Naive thymus-derived CD8-positive, alpha-beta T cell (primary cell): ENCODE data around the gene CEP55. TPM values are rescaled to one million over a fixed set of nuclear protein-coding genes. Genes with fewer than 3 reads are reported as not detected.
"Not testable (repeated sequence)": the region's sequence is repeated elsewhere in the genome, so short reads cannot be mapped to it uniquely, and the experiment has no call there.

ENCODE experiments used
- ATAC-seq, 2 donors: fragments of 150-1000 bp; cut with Tn5 transposase in 1 of 2; sonication (Bioruptor Pico), chemical (Tn5 transposase) in 1 of 2; 1 replicate in 1 of 2; 2 replicates in 1 of 2; pipeline ENCODE4 v1.10.0; 2021; ENCODE audit warnings: mild to moderate bottlenecking in 2 of 2, moderate library complexity in 2 of 2
- POLR2A ChIA-PET: fragments of 350-600 bp; sonication (Branson Sonifier 250); formaldehyde crosslinking; loops from one replicate; lab custom pipeline; 2021; ENCODE audit warnings: antibody characterized with exemption; lab: Charles Lee
- DNase-seq, 10 donors: peaks; one replicate each; pipeline versions ENCODE4 v3.0.0 to v3.0.0-alpha.2; 2020 to 2022
- H3K27ac Mint-ChIP-seq, 10 donors: one replicate each; pipeline ENCODE4 v1.8.0; 2020 to 2022; ENCODE audit warnings: mild to moderate bottlenecking in 10 of 10, mixed read lengths in 10 of 10, moderate library complexity in 4 of 10, inconsistent platforms in 1 of 10
- H3K27me3 Mint-ChIP-seq, 5 donors: one replicate each; pipeline ENCODE4 v1.8.0; 2021 to 2022; ENCODE audit warnings: mixed read lengths in 5 of 5
- H3K36me3 Mint-ChIP-seq, 3 donors: one replicate each; pipeline ENCODE4 v1.8.0; 2020 to 2022; ENCODE audit warnings: mixed read lengths in 3 of 3, mild to moderate bottlenecking in 2 of 3, inconsistent platforms in 1 of 3
- H3K4me1 Mint-ChIP-seq, 4 donors: one replicate each; pipeline ENCODE4 v1.8.0; 2021 to 2022; ENCODE audit warnings: mixed read lengths in 4 of 4
- H3K4me3 Mint-ChIP-seq, 10 donors: one replicate each; pipeline ENCODE4 v1.8.0; 2020 to 2022; ENCODE audit warnings: mild to moderate bottlenecking in 10 of 10, mixed read lengths in 10 of 10, moderate library complexity in 6 of 10, inconsistent platforms in 1 of 10
- H3K9me3 Mint-ChIP-seq, 9 donors: one replicate each; pipeline ENCODE4 v1.8.0; 2020 to 2022; ENCODE audit warnings: mixed read lengths in 9 of 9, mild to moderate bottlenecking in 3 of 9, inconsistent platforms in 1 of 9, moderate library complexity in 1 of 9
- polyA plus RNA-seq, 3 donors: library from polyadenylated mRNA; unstranded; fragments of 300-500 nt; fragmentation: Illumina TruSeq; gene quantifications; one replicate each; pipeline ENCODE4 v1.2.3, GENCODE V29; 2021
- total RNA-seq, 8 experiments: library from RNA in 2 of 8; stranded (reverse) in 2 of 8; gene quantifications; one replicate each; pipeline ENCODE4 v1.2.3 and lab custom pipeline; 2021 to 2026

Gene CEP55
- total and polyA plus RNA-seq, 5 experiments from 2014 or later, result not detected

GRCh38 chr10:93535293-93535692, 38.9 kb downstream of the CEP55 start:
- DNase-seq, result no peak
- POLR2A ChIA-PET, result no interaction called here
- no peak for ATAC-seq
- no peaks in the 10 kb centered on the region for H3K4me1 Mint-ChIP-seq
- no peak overlapping the region for H3K27ac Mint-ChIP-seq
- H3K4me3 Mint-ChIP-seq, result no peak overlapping the region
- peaks cover 12 to 28% (median 20%) of the 10 kb centered on the region in 5 donors for H3K27me3 Mint-ChIP-seq
- no peaks in the 10 kb centered on the region for H3K36me3 Mint-ChIP-seq
- no peaks in the 10 kb centered on the region for H3K9me3 Mint-ChIP-seq

GRCh38 chr10:93540871-93541270, 44.5 kb downstream of the CEP55 start:
- peaks cover 11 to 24% (median 14%) of the 10 kb centered on the region in 5 donors for H3K27me3 Mint-ChIP-seq
- H3K27ac Mint-ChIP-seq, H3K9me3 Mint-ChIP-seq, ATAC-seq, H3K4me1 Mint-ChIP-seq, POLR2A ChIA-PET, H3K4me3 Mint-ChIP-seq, DNase-seq, H3K36me3 Mint-ChIP-seq: not testable (repeated sequence)

DNA sequence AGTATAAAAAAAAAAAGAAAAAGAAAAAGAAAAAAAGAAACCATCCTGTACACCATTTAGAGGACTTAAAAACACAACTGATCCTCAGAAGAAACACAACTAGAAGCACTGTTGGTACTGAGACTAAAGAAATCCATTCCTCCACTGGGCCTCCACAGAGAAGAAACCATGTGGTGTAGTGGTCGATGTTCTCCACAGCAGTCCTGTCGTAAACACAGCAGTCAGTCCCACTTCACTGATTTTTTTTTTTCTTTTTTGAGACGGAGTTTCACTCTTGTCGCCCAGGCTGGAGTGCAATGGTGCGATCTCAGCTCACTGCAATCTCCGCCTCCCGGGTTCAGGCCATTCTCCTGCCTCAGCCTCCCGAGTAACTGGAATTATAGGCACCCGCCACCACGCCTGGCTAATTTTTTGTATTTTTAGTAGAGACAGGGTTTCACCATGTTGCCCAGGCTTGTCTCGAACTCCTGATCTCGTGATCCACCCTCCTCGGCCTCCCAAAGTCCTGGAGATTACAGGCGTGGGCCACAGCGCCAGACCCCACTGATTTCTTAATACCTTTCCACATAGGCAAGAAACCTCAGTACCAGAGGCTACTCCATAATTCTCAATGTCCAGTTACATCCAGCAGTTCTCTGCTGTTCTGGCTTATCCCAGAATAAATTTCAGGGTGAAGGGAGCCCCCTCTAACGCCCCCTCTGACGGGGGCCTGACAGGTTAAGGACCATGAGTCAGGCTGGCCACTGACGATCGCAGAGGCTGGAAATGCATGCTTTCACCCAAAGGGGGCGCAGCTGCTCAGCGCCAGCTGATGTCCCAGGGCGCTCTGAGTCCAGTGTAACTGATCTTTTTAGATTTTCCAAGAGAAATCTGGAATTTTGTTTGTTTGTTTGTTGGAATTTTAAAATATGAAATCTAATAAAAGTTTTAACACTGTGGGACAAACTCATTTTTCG, 45.3 kb downstream of the CEP55 start:
- Mint-ChIP-seq H3K4me1 (no peaks in the 10 kb centered on the region), H3K4me3 (no peak overlapping the region), H3K9me3 (peaks cover 0 to 2% (median 0%) of the 10 kb centered on the region in 9 donors), H3K27me3 (peaks cover 7 to 16% (median 14%) of the 10 kb centered on the region in 5 donors), H3K36me3 (no peaks in the 10 kb centered on the region), H3K27ac (no peak overlapping the region)
- ATAC-seq, result no peak
- POLR2A ChIA-PET, result no interaction called here
- DNase-seq, result no peak

- no peak overlapping the region for H3K4me3 Mint-ChIP-seq
Observed at GRCh38 chr10:93542358-93542791, 46.0 kb downstream of the CEP55 start.

GRCh38 chr10:93546995-93547394, 50.6 kb downstream of the CEP55 start:
- H3K27ac Mint-ChIP-seq, H3K9me3 Mint-ChIP-seq, H3K36me3 Mint-ChIP-seq, H3K4me3 Mint-ChIP-seq, ATAC-seq, POLR2A ChIA-PET, H3K4me1 Mint-ChIP-seq, DNase-seq: not testable (repeated sequence)
- peaks cover 0 to 12% (median 5%) of the 10 kb centered on the region in 5 donors for H3K27me3 Mint-ChIP-seq

More at GRCh38 chr10:93542358-93542791, 46.0 kb downstream of the CEP55 start:
- ATAC-seq (no peak), DNase-seq (no peak)
- H3K4me1 Mint-ChIP-seq, result no peaks in the 10 kb centered on the region
- peak overlapping the region in 1 of 10 donors; percentile 29 for H3K27ac Mint-ChIP-seq
- POLR2A ChIA-PET, result no interaction called here
- H3K27me3 Mint-ChIP-seq, result peaks cover 7 to 14% (median 12%) of the 10 kb centered on the region in 5 donors
- no peaks in the 10 kb centered on the region for H3K36me3 Mint-ChIP-seq
- H3K9me3 Mint-ChIP-seq, result peaks cover 0 to 2% (median 0%) of the 10 kb centered on the region in 9 donors

- Mint-ChIP-seq H3K4me3 (no peak overlapping the region), H3K27ac (no peak overlapping the region), H3K27me3 (peaks cover 0 to 12% (median 5%) of the 10 kb centered on the region in 5 donors), H3K36me3 (no peaks in the 10 kb centered on the region), H3K4me1 (no peaks in the 10 kb centered on the region), H3K9me3 (peaks cover 0 to under 1% (median 0%) of the 10 kb centered on the region in 9 donors)
- POLR2A ChIA-PET, result no interaction called here
- ATAC-seq, result no peak
- no peak for DNase-seq
Observed at GRCh38 chr10:93547522-93547921, 51.1 kb downstream of the CEP55 start.

- ATAC-seq, result no peak
- H3K9me3 Mint-ChIP-seq, result no peaks in the 10 kb centered on the region
- H3K4me1 Mint-ChIP-seq, result no peaks in the 10 kb centered on the region
- POLR2A ChIA-PET, result no interaction called here
- no peaks in the 10 kb centered on the region for H3K36me3 Mint-ChIP-seq
- no peak overlapping the region for H3K27ac Mint-ChIP-seq
- H3K27me3 Mint-ChIP-seq, result peaks cover 0 to 12% (median 6%) of the 10 kb centered on the region in 5 donors
- peak overlapping the region in 1 of 10 donors; percentile 14 for H3K4me3 Mint-ChIP-seq
- no peak for DNase-seq
Observed at GRCh38 chr10:93548376-93549071, 52.1 kb downstream of the CEP55 start.

DNA sequence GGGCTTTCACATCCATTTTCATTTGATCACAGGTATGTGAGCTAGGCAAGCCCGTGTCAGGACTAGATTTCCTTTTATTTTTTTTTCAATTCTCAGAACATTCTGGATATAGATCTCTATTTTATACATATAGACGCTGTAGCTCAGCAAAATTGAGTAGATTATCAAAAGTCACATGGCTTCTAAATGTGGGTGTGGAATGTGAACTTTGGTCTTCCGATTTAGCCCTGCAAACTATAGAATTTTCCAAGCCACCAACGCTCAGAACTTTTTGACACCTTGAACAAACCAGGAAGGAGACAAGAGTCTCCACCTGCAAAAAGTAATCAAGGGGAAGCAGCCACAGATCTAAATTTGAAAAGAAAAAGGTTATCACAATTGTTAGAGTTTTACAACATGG, 54.2 kb downstream of the CEP55 start:
- H3K27me3 Mint-ChIP-seq, result peaks cover 0 to 19% (median 5%) of the 10 kb centered on the region in 5 donors
- no peak overlapping the region for H3K4me3 Mint-ChIP-seq
- no peak overlapping the region for H3K27ac Mint-ChIP-seq
- no peaks in the 10 kb centered on the region for H3K36me3 Mint-ChIP-seq
- DNase-seq (no peak), ATAC-seq (no peak)
- POLR2A ChIA-PET, result no interaction called here
- no peaks in the 10 kb centered on the region for H3K9me3 Mint-ChIP-seq
- H3K4me1 Mint-ChIP-seq, result no peaks in the 10 kb centered on the region

DNA sequence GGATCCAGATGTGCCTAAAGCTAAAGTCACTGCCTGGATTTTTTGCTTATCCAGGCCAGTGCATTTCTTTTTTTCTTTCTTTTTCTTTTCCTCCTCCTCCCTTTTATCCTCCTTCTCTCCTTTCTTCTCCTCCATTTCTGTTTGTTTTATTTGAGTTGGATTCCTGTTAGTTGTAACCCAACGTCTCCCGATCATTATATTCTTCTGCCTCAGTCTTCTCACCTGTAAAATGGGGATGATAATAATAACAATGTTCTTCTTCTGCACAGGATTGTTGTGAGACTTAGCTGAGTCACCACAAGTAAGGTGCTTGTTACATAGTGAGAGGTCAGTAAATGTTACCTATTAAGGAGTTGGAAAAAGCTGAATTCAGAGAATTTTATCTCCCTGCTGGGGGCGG, 56.4 kb downstream of the CEP55 start:
- DNase-seq (no peak), ATAC-seq (no peak)
- Mint-ChIP-seq H3K4me3 (no peak overlapping the region), H3K27ac (peak overlapping the region in 1 of 10 donors; percentile 10), H3K36me3 (no peaks in the 10 kb centered on the region), H3K27me3 (peaks cover 5 to 24% (median 6%) of the 10 kb centered on the region in 5 donors), H3K9me3 (no peaks in the 10 kb centered on the region), H3K4me1 (no peaks in the 10 kb centered on the region)
- POLR2A ChIA-PET, result no interaction called here

- Mint-ChIP-seq H3K36me3 (no peaks in the 10 kb centered on the region), H3K27me3 (peaks cover 4 to 24% (median 6%) of the 10 kb centered on the region in 5 donors), H3K9me3 (no peaks in the 10 kb centered on the region), H3K27ac (no peak overlapping the region), H3K4me3 (no peak overlapping the region), H3K4me1 (no peaks in the 10 kb centered on the region)
- POLR2A ChIA-PET, result no interaction called here
- ATAC-seq (no peak), DNase-seq (no peak)
Observed at GRCh38 chr10:93553482-93554315, 57.3 kb downstream of the CEP55 start.

- ATAC-seq (no peak), DNase-seq (no peak)
- no peak overlapping the region for H3K4me3 Mint-ChIP-seq
- POLR2A ChIA-PET, result no interaction called here
- H3K9me3 Mint-ChIP-seq, result no peaks in the 10 kb centered on the region
- no peaks in the 10 kb centered on the region for H3K36me3 Mint-ChIP-seq
- no peaks in the 10 kb centered on the region for H3K4me1 Mint-ChIP-seq
- H3K27ac Mint-ChIP-seq, result no peak overlapping the region
- H3K27me3 Mint-ChIP-seq, result peaks cover 4 to 25% (median 8%) of the 10 kb centered on the region in 5 donors
Observed at GRCh38 chr10:93554316-93554663, 57.9 kb downstream of the CEP55 start.

DNA sequence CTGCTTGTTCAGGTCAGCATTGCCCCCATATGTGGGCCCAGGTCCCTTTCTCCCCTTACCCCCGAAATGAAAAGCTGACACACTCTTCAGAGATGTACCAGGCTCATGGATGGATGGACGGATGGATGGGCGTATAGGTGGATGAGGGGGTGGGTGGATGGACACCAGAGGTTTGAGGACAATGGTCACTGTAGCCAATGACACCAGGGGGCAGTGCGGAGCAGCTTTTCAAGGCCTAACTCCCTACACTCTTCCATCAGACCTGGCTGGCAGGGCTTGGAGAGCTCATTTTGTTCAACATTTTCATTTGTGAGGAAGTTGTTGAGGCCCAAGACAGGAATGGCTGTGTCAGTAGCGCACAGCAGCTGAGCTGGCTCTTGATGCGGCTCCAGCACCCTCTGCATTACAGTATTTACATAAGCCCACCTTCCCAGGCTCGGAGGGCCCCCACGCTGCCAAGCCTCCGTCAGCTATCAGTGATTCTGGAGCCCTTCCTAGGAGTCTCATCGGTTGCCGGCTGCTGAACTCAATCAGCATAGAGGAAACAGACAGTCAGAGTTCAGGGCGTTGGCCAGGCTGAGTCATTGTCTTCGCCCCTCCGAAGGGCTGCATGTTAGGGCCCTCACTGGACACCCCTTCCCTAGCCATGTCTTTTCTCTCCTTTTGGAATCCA, 58.5 kb downstream of the CEP55 start:
- Mint-ChIP-seq H3K4me3 (no peak overlapping the region), H3K27ac (no peak overlapping the region), H3K36me3 (no peaks in the 10 kb centered on the region), H3K4me1 (no peaks in the 10 kb centered on the region), H3K9me3 (no peaks in the 10 kb centered on the region), H3K27me3 (peaks cover 4 to 31% (median 14%) of the 10 kb centered on the region in 5 donors)
- ATAC-seq (no peak), DNase-seq (peak in 5 of 10 donors; percentile 7 to 21 (median 13))
- POLR2A ChIA-PET, result no interaction called here
